ENCODE data around the gene NADK2. TPM values are rescaled to one million over a fixed set of nuclear protein-coding genes. Genes with fewer than 3 reads are reported as not detected.
A peak's percentile ranks its signal among the peaks of the same experiment; 100 is the strongest.

NADK2 gene
- total RNA-seq, 1 donor from 2014 or later: 24.2 TPM

DNA sequence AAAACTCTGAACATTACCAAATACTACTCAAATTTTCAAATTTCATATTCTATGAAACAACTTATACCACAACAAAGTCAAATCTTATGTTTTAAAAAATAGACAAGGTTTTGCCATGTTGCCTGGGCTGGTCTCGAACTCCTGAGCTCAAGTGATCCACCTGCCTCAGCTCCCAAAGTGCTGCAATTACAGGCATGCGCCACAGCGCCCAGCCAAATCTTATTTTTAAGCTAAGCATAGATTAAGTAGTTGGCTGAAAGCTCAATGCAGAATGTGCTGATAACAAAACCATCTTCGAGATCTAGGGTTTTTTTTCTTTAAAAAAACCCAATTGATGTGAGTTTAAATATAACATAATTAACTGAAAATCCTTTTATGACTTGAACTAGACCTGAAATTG lies 96.4 kb downstream of the NADK2 start:
- Mint-ChIP-seq H3K9me3 (ENCODE audit: unreplicated experiment) (no peaks in the 10 kb centered on the region), H3K36me3 (ENCODE audit: unreplicated experiment) (no peaks in the 10 kb centered on the region), H3K4me3 (ENCODE audit: unreplicated experiment) (no peak overlapping the region), H3K4me1 (ENCODE audit: low read depth, unreplicated experiment) (peaks cover under 1% of the 10 kb centered on the region), H3K27ac (ENCODE audit: unreplicated experiment) (no peak overlapping the region), H3K27me3 (ENCODE audit: unreplicated experiment) (no peaks in the 10 kb centered on the region)
- TF ChIP-seq, protein P1, sequence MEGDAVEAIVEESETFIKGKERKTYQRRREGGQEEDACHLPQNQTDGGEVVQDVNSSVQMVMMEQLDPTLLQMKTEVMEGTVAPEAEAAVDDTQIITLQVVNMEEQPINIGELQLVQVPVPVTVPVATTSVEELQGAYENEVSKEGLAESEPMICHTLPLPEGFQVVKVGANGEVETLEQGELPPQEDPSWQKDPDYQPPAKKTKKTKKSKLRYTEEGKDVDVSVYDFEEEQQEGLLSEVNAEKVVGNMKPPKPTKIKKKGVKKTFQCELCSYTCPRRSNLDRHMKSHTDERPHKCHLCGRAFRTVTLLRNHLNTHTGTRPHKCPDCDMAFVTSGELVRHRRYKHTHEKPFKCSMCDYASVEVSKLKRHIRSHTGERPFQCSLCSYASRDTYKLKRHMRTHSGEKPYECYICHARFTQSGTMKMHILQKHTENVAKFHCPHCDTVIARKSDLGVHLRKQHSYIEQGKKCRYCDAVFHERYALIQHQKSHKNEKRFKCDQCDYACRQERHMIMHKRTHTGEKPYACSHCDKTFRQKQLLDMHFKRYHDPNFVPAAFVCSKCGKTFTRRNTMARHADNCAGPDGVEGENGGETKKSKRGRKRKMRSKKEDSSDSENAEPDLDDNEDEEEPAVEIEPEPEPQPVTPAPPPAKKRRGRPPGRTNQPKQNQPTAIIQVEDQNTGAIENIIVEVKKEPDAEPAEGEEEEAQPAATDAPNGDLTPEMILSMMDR (IDR thresholded peaks at IDR 0.05; ENCODE audit: partially characterized antibody, unreplicated experiment): no peak
- DNase-seq: no peak

Small RNAs within 50 kb of the gene (microRNA-seq; reads per million reads assigned to microRNA genes)
- gene MIR580 (ENCODE audit: unreplicated experiment): 2.2 reads per million, percentile 14 among the genes with 10 or more reads in this experiment

Other genes with a start within 250 kb of the NADK2 start
- 0.37 TPM for gene UGT3A2, start 175.0 kb downstream of the NADK2 start, total RNA-seq (ENCODE audit: unreplicated experiment)
- gene LMBRD2, start 90.0 kb downstream of the NADK2 start, total RNA-seq (ENCODE audit: unreplicated experiment): 32.8 TPM
- 47.8 TPM for gene SKP2, start 89.8 kb downstream of the NADK2 start, total RNA-seq (ENCODE audit: unreplicated experiment)
- not detected for gene RANBP3L, start 60.0 kb upstream of the NADK2 start, total RNA-seq (ENCODE audit: unreplicated experiment)